Activated T-cell treated with anti-CD3 and anti-CD28 coated beads, Interleukin-2, amount 50 U/mL, for 4 hours (primary cell): ENCODE results near the gene ITPRIPL1. TPM values are rescaled to one million over a fixed set of nuclear protein-coding genes. Genes with fewer than 3 reads are reported as not detected.

ENCODE experiments used
- ATAC-seq, 2 donors: fragments of 200-7000 bp; cut with Tn5 transposase; one replicate each; pipeline ENCODE4 v1.10.0; 2021
- DNase-seq: peaks from one replicate; pipeline ENCODE4 v3.0.0-alpha.2; 2020
- H3K27me3 Mint-ChIP-seq: one replicate; pipeline ENCODE4 v1.8.0; 2021; ENCODE audit warnings: low read depth, mixed read lengths
- H3K36me3 Mint-ChIP-seq: one replicate; pipeline ENCODE4 v1.8.0; 2022; ENCODE audit warnings: mixed read lengths; ENCODE audit not compliant: insufficient read depth
- H3K4me1 Mint-ChIP-seq: one replicate; pipeline ENCODE4 v1.8.0; 2021; ENCODE audit warnings: low read depth, mixed read lengths
- H3K4me3 Mint-ChIP-seq: one replicate; pipeline ENCODE4 v1.8.0; 2021; ENCODE audit warnings: mild to moderate bottlenecking, moderate library complexity, mixed read lengths
- H3K9me3 Mint-ChIP-seq: one replicate; pipeline ENCODE4 v1.8.0; 2021; ENCODE audit warnings: mixed read lengths
- total RNA-seq, 3 donors: library from RNA; stranded (reverse); gene quantifications; one replicate each; pipeline ENCODE4 v1.2.1, GENCODE V29; 2021

ITPRIPL1 gene
- total RNA-seq, 3 donors from 2014 or later: 30.2 to 39.5 (median 31.6) TPM

- peak; percentile 47 to 58 for ATAC-seq
- peaks cover 39% of the 10 kb centered on the region for H3K4me1 Mint-ChIP-seq
- DNase-seq: no peak
- no peaks in the 10 kb centered on the region for H3K9me3 Mint-ChIP-seq
- no peaks in the 10 kb centered on the region for H3K27me3 Mint-ChIP-seq
- H3K4me3 Mint-ChIP-seq: peak overlapping the region; percentile 35
- no peaks in the 10 kb centered on the region for H3K36me3 Mint-ChIP-seq
Measured at GRCh38 chr2:96315400-96316071, 9.6 kb upstream of the ITPRIPL1 start.

GRCh38 chr2:96316999-96317398 is 8.1 kb upstream of the ITPRIPL1 start:
- Mint-ChIP-seq H3K4me1 (peaks cover 45% of the 10 kb centered on the region), H3K9me3 (no peaks in the 10 kb centered on the region), H3K27me3 (no peaks in the 10 kb centered on the region), H3K36me3 (no peaks in the 10 kb centered on the region), H3K4me3 (no peak overlapping the region)
- DNase-seq (no peak), ATAC-seq (no peak)

GRCh38 chr2:96317584-96317997 is 7.5 kb upstream of the ITPRIPL1 start:
- Mint-ChIP-seq H3K4me1 (peaks cover 47% of the 10 kb centered on the region), H3K27me3 (no peaks in the 10 kb centered on the region), H3K9me3 (no peaks in the 10 kb centered on the region), H3K36me3 (no peaks in the 10 kb centered on the region), H3K4me3 (no peak overlapping the region)
- DNase-seq (no peak), ATAC-seq (no peak)

- H3K4me3 Mint-ChIP-seq: no peak overlapping the region
- H3K9me3 Mint-ChIP-seq: no peaks in the 10 kb centered on the region
- DNase-seq (no peak), ATAC-seq (no peak)
- H3K4me1 Mint-ChIP-seq: peaks cover 52% of the 10 kb centered on the region
- H3K36me3 Mint-ChIP-seq: no peaks in the 10 kb centered on the region
- H3K27me3 Mint-ChIP-seq: no peaks in the 10 kb centered on the region
Measured at GRCh38 chr2:96318723-96319122, 6.4 kb upstream of the ITPRIPL1 start.

GRCh38 chr2:96319396-96319795 is 5.7 kb upstream of the ITPRIPL1 start:
- Mint-ChIP-seq H3K36me3 (no peaks in the 10 kb centered on the region), H3K27me3 (no peaks in the 10 kb centered on the region), H3K9me3 (no peaks in the 10 kb centered on the region), H3K4me1 (peaks cover 56% of the 10 kb centered on the region), H3K4me3 (peak overlapping the region; percentile 37)
- ATAC-seq (no peak), DNase-seq (no peak)

GRCh38 chr2:96320326-96320725 is 4.8 kb upstream of the ITPRIPL1 start:
- no peaks in the 10 kb centered on the region for H3K9me3 Mint-ChIP-seq
- H3K27me3 Mint-ChIP-seq: no peaks in the 10 kb centered on the region
- no peaks in the 10 kb centered on the region for H3K36me3 Mint-ChIP-seq
- H3K4me3 Mint-ChIP-seq: peak overlapping the region; percentile 79
- ATAC-seq (no peak), DNase-seq (no peak)
- peaks cover 58% of the 10 kb centered on the region for H3K4me1 Mint-ChIP-seq

GRCh38 chr2:96320728-96321622 is 4.1 kb upstream of the ITPRIPL1 start:
- H3K36me3 Mint-ChIP-seq: no peaks in the 10 kb centered on the region
- DNase-seq: peak; percentile 10
- H3K9me3 Mint-ChIP-seq: no peaks in the 10 kb centered on the region
- H3K4me1 Mint-ChIP-seq: peaks cover 58% of the 10 kb centered on the region
- peak; percentile 20 to 29 for ATAC-seq
- H3K4me3 Mint-ChIP-seq: peak overlapping the region; percentile 79
- no peaks in the 10 kb centered on the region for H3K27me3 Mint-ChIP-seq

- H3K36me3 Mint-ChIP-seq: peaks cover 18% of the 10 kb centered on the region
- DNase-seq (no peak), ATAC-seq (no peak)
- H3K4me3 Mint-ChIP-seq: no peak overlapping the region
- H3K4me1 Mint-ChIP-seq: peaks cover 53% of the 10 kb centered on the region
- no peaks in the 10 kb centered on the region for H3K27me3 Mint-ChIP-seq
- no peaks in the 10 kb centered on the region for H3K9me3 Mint-ChIP-seq
Measured at GRCh38 chr2:96323849-96324248, 1.3 kb upstream of the ITPRIPL1 start.

- ATAC-seq (peak; percentile 19 to 20), DNase-seq (peak; percentile 13)
- H3K4me3 Mint-ChIP-seq: peak overlapping the region; percentile 95
- H3K4me1 Mint-ChIP-seq: peaks cover 47% of the 10 kb centered on the region
- H3K9me3 Mint-ChIP-seq: no peaks in the 10 kb centered on the region
- H3K36me3 Mint-ChIP-seq: peaks cover 21% of the 10 kb centered on the region
- no peaks in the 10 kb centered on the region for H3K27me3 Mint-ChIP-seq
Measured at GRCh38 chr2:96324721-96325040, 436 bp upstream of the ITPRIPL1 start.

GRCh38 chr2:96325884-96326255 is 753 bp downstream of the ITPRIPL1 start:
- H3K27me3 Mint-ChIP-seq: no peaks in the 10 kb centered on the region
- H3K9me3 Mint-ChIP-seq: no peaks in the 10 kb centered on the region
- H3K36me3 Mint-ChIP-seq: peaks cover 21% of the 10 kb centered on the region
- ATAC-seq (peak; percentile 35 to 42), DNase-seq (peak; percentile 39)
- H3K4me3 Mint-ChIP-seq: peak overlapping the region; percentile 95
- H3K4me1 Mint-ChIP-seq: peaks cover 39% of the 10 kb centered on the region

- ATAC-seq: no peak
- DNase-seq: no peak
- H3K4me1 Mint-ChIP-seq: peaks cover 38% of the 10 kb centered on the region
- no peaks in the 10 kb centered on the region for H3K27me3 Mint-ChIP-seq
- H3K4me3 Mint-ChIP-seq: peak overlapping the region; percentile 95
- no peaks in the 10 kb centered on the region for H3K9me3 Mint-ChIP-seq
- H3K36me3 Mint-ChIP-seq: peaks cover 21% of the 10 kb centered on the region
Measured at GRCh38 chr2:96326564-96326963, 1.4 kb downstream of the ITPRIPL1 start.

- peaks cover 21% of the 10 kb centered on the region for H3K36me3 Mint-ChIP-seq
- no peaks in the 10 kb centered on the region for H3K27me3 Mint-ChIP-seq
- no peak for ATAC-seq
- no peaks in the 10 kb centered on the region for H3K9me3 Mint-ChIP-seq
- DNase-seq: no peak
- H3K4me3 Mint-ChIP-seq: peak overlapping the region; percentile 95
- H3K4me1 Mint-ChIP-seq: peaks cover 35% of the 10 kb centered on the region
Measured at GRCh38 chr2:96326990-96327820, 2.1 kb downstream of the ITPRIPL1 start.

GRCh38 chr2:96329456-96329855 is 4.3 kb downstream of the ITPRIPL1 start:
- DNase-seq (no peak), ATAC-seq (no peak)
- Mint-ChIP-seq H3K27me3 (no peaks in the 10 kb centered on the region), H3K9me3 (no peaks in the 10 kb centered on the region), H3K36me3 (peaks cover 21% of the 10 kb centered on the region), H3K4me3 (no peak overlapping the region), H3K4me1 (peaks cover 35% of the 10 kb centered on the region)

GRCh38 chr2:96329874-96330273 is 4.8 kb downstream of the ITPRIPL1 start:
- peaks cover 35% of the 10 kb centered on the region for H3K4me1 Mint-ChIP-seq
- peaks cover 21% of the 10 kb centered on the region for H3K36me3 Mint-ChIP-seq
- ATAC-seq (no peak), DNase-seq (no peak)
- H3K27me3 Mint-ChIP-seq: no peaks in the 10 kb centered on the region
- H3K4me3 Mint-ChIP-seq: no peak overlapping the region
- H3K9me3 Mint-ChIP-seq: no peaks in the 10 kb centered on the region
